Central memory CD8-positive, alpha-beta T cell (primary cell): ENCODE measurements around the gene LRP6.

Experiments
- ATAC-seq: fragments of 150-1000 bp; cut with Tn5 transposase; replicated peaks from 2 replicates; pipeline ENCODE4 v1.10.0; 2022; ENCODE audit warnings: mild to moderate bottlenecking, moderate FRiP score, moderate number of reproducible peaks; ENCODE audit not compliant: poor library complexity, severe bottlenecking; ENCODE audit errors: extremely low read depth
- DNase-seq, 2 donors: peaks; one replicate each; pipeline ENCODE4 v3.0.0; 2021; ENCODE audit warnings: low spot score in 2 of 2
- H3K27ac Mint-ChIP-seq: one replicate; pipeline ENCODE4 v1.8.0; 2022; ENCODE audit warnings: low read depth, mild to moderate bottlenecking, moderate library complexity, mixed read lengths
- H3K27me3 Mint-ChIP-seq: one replicate; pipeline ENCODE4 v1.8.0; 2022; ENCODE audit warnings: mixed read lengths
- H3K36me3 Mint-ChIP-seq: one replicate; pipeline ENCODE4 v1.8.0; 2022; ENCODE audit warnings: mild to moderate bottlenecking, moderate library complexity, mixed read lengths; ENCODE audit not compliant: insufficient read depth
- H3K4me1 Mint-ChIP-seq: one replicate; pipeline ENCODE4 v1.8.0; 2022; ENCODE audit warnings: mixed read lengths
- H3K4me3 Mint-ChIP-seq: one replicate; pipeline ENCODE4 v1.8.0; 2022; ENCODE audit warnings: mild to moderate bottlenecking, moderate library complexity, mixed read lengths
- H3K9me3 Mint-ChIP-seq: one replicate; pipeline ENCODE4 v1.8.0; 2022; ENCODE audit warnings: mixed read lengths

Gene LRP6

DNA sequence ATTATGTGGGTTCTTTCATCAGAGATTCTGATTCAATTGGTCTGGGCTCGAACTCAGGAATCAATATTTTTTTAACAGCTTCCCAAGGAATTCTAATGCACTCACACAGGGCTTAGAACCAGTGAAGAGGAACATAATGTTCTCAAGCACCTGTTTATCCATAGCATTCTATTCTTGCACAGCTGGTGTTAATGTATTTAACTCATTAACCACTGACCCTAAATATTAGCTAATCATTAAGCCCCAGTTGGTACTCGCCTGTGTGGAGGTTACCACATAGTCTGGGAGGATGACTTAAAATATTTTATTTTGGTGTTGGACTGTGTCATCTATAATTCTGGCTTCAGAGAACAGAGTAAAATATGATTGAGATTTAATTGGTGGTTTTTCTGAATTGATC lies 45.3 kb downstream of the LRP6 start:
- Mint-ChIP-seq H3K36me3 (no peaks in the 10 kb centered on the region), H3K4me1 (no peaks in the 10 kb centered on the region), H3K27ac (no peak overlapping the region), H3K27me3 (peaks cover 86% of the 10 kb centered on the region), H3K9me3 (no peaks in the 10 kb centered on the region), H3K4me3 (no peak overlapping the region)
- no peak for DNase-seq
- ATAC-seq: no peak

- H3K27ac Mint-ChIP-seq: no peak overlapping the region
- H3K9me3 Mint-ChIP-seq: no peaks in the 10 kb centered on the region
- peaks cover 85% of the 10 kb centered on the region for H3K27me3 Mint-ChIP-seq
- DNase-seq (no peak), ATAC-seq (no peak)
- H3K4me1 Mint-ChIP-seq: no peaks in the 10 kb centered on the region
- H3K36me3 Mint-ChIP-seq: no peaks in the 10 kb centered on the region
- H3K4me3 Mint-ChIP-seq: no peak overlapping the region
Measured at GRCh38 chr12:12219664-12220063, 47.2 kb downstream of the LRP6 start.

GRCh38 chr12:12217018-12217359 lies 49.9 kb downstream of the LRP6 start:
- Mint-ChIP-seq H3K9me3 (no peaks in the 10 kb centered on the region), H3K4me3 (no peak overlapping the region), H3K27me3 (peaks cover 85% of the 10 kb centered on the region), H3K36me3 (no peaks in the 10 kb centered on the region), H3K4me1 (no peaks in the 10 kb centered on the region), H3K27ac (no peak overlapping the region)
- no peak for ATAC-seq
- no peak for DNase-seq

GRCh38 chr12:12216349-12217017 lies 50.4 kb downstream of the LRP6 start:
- H3K4me3 Mint-ChIP-seq: no peak overlapping the region
- no peaks in the 10 kb centered on the region for H3K4me1 Mint-ChIP-seq
- DNase-seq: no peak
- H3K9me3 Mint-ChIP-seq: no peaks in the 10 kb centered on the region
- no peaks in the 10 kb centered on the region for H3K36me3 Mint-ChIP-seq
- no peak for ATAC-seq
- peaks cover 82% of the 10 kb centered on the region for H3K27me3 Mint-ChIP-seq
- no peak overlapping the region for H3K27ac Mint-ChIP-seq

DNA sequence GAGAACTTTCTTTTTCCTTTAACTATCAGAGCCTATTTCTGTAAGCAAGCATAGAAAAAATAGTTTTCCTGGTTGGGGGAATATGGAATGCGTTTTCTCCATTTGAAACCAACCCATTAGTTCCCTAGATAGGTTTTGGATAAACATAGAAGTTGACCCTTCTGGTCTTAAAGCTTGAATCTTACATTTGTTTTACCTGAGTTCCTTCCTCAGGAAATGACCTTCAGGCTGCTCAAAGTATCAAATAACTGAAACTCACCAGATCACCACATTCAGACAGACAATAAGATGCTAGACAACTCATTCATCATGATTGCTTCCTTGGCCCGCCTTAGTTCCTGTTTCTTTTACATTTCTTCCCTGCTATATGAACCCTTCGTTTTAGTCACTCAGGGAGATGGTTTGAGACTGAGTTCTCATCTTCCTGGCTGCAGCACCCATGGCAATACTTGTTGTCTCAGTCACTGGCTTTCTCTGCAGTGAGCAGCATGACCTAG lies 52.2 kb downstream of the LRP6 start:
- H3K27ac Mint-ChIP-seq: no peak overlapping the region
- H3K9me3 Mint-ChIP-seq: no peaks in the 10 kb centered on the region
- DNase-seq (no peak), ATAC-seq (no peak)
- peaks cover 64% of the 10 kb centered on the region for H3K27me3 Mint-ChIP-seq
- H3K4me1 Mint-ChIP-seq: peaks cover 16% of the 10 kb centered on the region
- no peaks in the 10 kb centered on the region for H3K36me3 Mint-ChIP-seq
- no peak overlapping the region for H3K4me3 Mint-ChIP-seq

GRCh38 chr12:12214201-12214600 lies 52.6 kb downstream of the LRP6 start:
- no peaks in the 10 kb centered on the region for H3K9me3 Mint-ChIP-seq
- H3K36me3 Mint-ChIP-seq: no peaks in the 10 kb centered on the region
- no peak overlapping the region for H3K4me3 Mint-ChIP-seq
- peaks cover 18% of the 10 kb centered on the region for H3K4me1 Mint-ChIP-seq
- no peak overlapping the region for H3K27ac Mint-ChIP-seq
- DNase-seq: no peak
- ATAC-seq: no peak
- H3K27me3 Mint-ChIP-seq: peaks cover 60% of the 10 kb centered on the region

DNA sequence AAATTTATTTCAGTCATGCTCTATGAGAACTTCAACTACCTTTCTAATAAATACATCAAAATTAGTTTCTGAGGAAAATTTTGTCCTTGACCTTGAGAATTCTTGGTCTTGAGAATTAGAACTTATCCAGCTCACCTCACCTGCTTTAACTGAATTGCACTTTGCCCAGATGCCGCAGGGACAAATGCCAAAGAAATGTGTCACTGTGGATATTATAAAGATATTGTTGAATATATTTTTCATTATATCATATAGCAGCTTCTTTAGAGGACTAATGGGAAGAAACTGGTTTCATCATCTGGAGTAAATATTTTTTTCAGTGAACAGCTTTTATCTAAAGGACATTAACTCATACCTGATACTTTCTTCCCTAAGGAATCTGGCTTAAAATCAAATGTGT lies 54.1 kb downstream of the LRP6 start:
- Mint-ChIP-seq H3K9me3 (no peaks in the 10 kb centered on the region), H3K4me3 (no peak overlapping the region), H3K4me1 (peaks cover 18% of the 10 kb centered on the region), H3K27ac (no peak overlapping the region), H3K36me3 (no peaks in the 10 kb centered on the region), H3K27me3 (peaks cover 53% of the 10 kb centered on the region)
- DNase-seq (no peak), ATAC-seq (no peak)

GRCh38 chr12:12210983-12211382 lies 55.9 kb downstream of the LRP6 start:
- H3K27me3 Mint-ChIP-seq: peaks cover 45% of the 10 kb centered on the region

DNA sequence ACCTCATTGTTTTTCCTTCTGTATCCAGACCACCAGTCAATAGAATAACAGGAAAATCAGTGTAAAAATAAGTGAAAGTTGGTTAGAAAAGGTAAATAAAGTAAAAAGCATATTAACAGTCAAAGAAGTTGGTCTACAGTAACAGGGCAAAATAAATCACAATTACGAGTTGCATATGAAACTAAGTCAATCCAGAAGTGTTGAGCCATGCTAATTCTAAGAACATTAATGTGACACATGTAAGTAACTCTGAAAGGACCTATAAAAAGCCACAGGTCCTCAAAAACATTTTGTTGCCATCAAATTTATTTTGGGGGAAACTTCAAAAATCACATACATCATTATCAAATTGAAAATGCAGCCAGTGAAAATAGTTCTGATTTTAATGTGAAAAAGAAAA lies 56.4 kb downstream of the LRP6 start:
- Mint-ChIP-seq H3K9me3 (no peaks in the 10 kb centered on the region), H3K27ac (no peak overlapping the region), H3K36me3 (no peaks in the 10 kb centered on the region), H3K4me3 (no peak overlapping the region), H3K4me1 (peaks cover 18% of the 10 kb centered on the region), H3K27me3 (peaks cover 45% of the 10 kb centered on the region)
- ATAC-seq (no peak), DNase-seq (no peak)

More at GRCh38 chr12:12210983-12211382, 55.9 kb downstream of the LRP6 start:
- Mint-ChIP-seq H3K36me3 (no peaks in the 10 kb centered on the region), H3K4me1 (peaks cover 18% of the 10 kb centered on the region), H3K4me3 (no peak overlapping the region), H3K27ac (no peak overlapping the region), H3K9me3 (no peaks in the 10 kb centered on the region)
- peak; percentile 96 for ATAC-seq
- DNase-seq: peak in 1 of 2 donors; percentile 53

DNA sequence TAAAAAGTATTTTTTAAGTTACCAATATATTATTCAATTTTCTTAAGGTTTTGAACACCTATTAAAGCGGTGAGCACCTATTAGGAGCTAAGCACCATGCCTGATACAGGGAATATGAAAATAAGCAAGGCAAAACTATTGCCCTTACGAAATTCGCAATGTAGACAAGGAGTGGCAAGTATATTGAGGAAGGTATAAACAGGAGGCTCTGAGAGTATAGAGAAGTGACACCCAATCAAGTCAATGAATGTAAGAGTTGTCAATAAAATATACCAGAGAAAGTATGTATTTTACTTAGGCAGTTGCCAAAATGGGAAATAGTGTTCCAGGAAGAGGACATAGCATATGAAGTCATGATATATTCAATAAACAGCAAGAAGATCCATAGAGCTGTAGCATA lies 57.2 kb downstream of the LRP6 start:
- DNase-seq: no peak
- no peak overlapping the region for H3K27ac Mint-ChIP-seq
- H3K36me3 Mint-ChIP-seq: no peaks in the 10 kb centered on the region
- H3K27me3 Mint-ChIP-seq: peaks cover 42% of the 10 kb centered on the region
- no peak for ATAC-seq
- no peak overlapping the region for H3K4me3 Mint-ChIP-seq
- H3K4me1 Mint-ChIP-seq: peaks cover 18% of the 10 kb centered on the region
- no peaks in the 10 kb centered on the region for H3K9me3 Mint-ChIP-seq

- no peaks in the 10 kb centered on the region for H3K36me3 Mint-ChIP-seq
- no peak for ATAC-seq
- no peak for DNase-seq
Measured at GRCh38 chr12:12209043-12209442, 57.8 kb downstream of the LRP6 start.

GRCh38 chr12:12207746-12208145 lies 59.1 kb downstream of the LRP6 start:
- no peak overlapping the region for H3K4me3 Mint-ChIP-seq
- ATAC-seq (no peak), DNase-seq (no peak)
- peaks cover 45% of the 10 kb centered on the region for H3K27me3 Mint-ChIP-seq
- H3K9me3 Mint-ChIP-seq: no peaks in the 10 kb centered on the region
- H3K4me1 Mint-ChIP-seq: peaks cover 18% of the 10 kb centered on the region
- no peaks in the 10 kb centered on the region for H3K36me3 Mint-ChIP-seq
- no peak overlapping the region for H3K27ac Mint-ChIP-seq

More at GRCh38 chr12:12209043-12209442, 57.8 kb downstream of the LRP6 start:
- Mint-ChIP-seq H3K27me3 (peaks cover 42% of the 10 kb centered on the region), H3K27ac (no peak overlapping the region), H3K9me3 (no peaks in the 10 kb centered on the region), H3K4me3 (no peak overlapping the region), H3K4me1 (peaks cover 18% of the 10 kb centered on the region)

GRCh38 chr12:12206776-12207388 lies 60.0 kb downstream of the LRP6 start:
- H3K27ac Mint-ChIP-seq: no peak overlapping the region
- no peaks in the 10 kb centered on the region for H3K36me3 Mint-ChIP-seq
- DNase-seq (no peak), ATAC-seq (no peak)
- H3K9me3 Mint-ChIP-seq: no peaks in the 10 kb centered on the region
- H3K27me3 Mint-ChIP-seq: peaks cover 54% of the 10 kb centered on the region
- no peak overlapping the region for H3K4me3 Mint-ChIP-seq
- peaks cover 18% of the 10 kb centered on the region for H3K4me1 Mint-ChIP-seq
